Measurements from ENCODE around the gene ARSG.

- no peak for TF ChIP-seq CTCF (IDR thresholded peaks at IDR 0.05)
- TF ChIP-seq FOSB (CRISPR knock-in tag; IDR thresholded peaks at IDR 0.05): no peak
- TF ChIP-seq CHD2 (IDR thresholded peaks at IDR 0.05; ENCODE audit: low read length, partially characterized antibody): no peak
- TF ChIP-seq POLR2A (IDR thresholded peaks at IDR 0.05; ENCODE audit: low read length): no peak
- no peak for TF ChIP-seq KDM1A (IDR thresholded peaks at IDR 0.05; ENCODE audit: low read depth)
These were observed 132.9 kb downstream of the ARSG start for GRCh38 chr17:68424203-68424602.
